A673 (cell line): ENCODE data around the gene LNPK.

ENCODE experiments used
- CTCF ChIP-seq: fragments of 300-800, 200-600 bp; sonication (generic); conservative IDR thresholded peaks from 2 replicates; pipeline ENCODE4 v1.5.1; 2017; ENCODE audit warnings: low read depth, mild to moderate bottlenecking, antibody characterized with exemption, low read length, moderate library complexity, mixed read lengths
- EZH2 ChIP-seq: fragments of 200-600 bp; sonication (generic); IDR thresholded peaks from 2 replicates; pipeline ENCODE4 v1.6.1; 2017; ENCODE audit warnings: borderline replicate concordance, low read depth, mild to moderate bottlenecking, mixed read lengths, antibody characterized with exemption, low read length; ENCODE audit not compliant: poor library complexity, severe bottlenecking

DNA sequence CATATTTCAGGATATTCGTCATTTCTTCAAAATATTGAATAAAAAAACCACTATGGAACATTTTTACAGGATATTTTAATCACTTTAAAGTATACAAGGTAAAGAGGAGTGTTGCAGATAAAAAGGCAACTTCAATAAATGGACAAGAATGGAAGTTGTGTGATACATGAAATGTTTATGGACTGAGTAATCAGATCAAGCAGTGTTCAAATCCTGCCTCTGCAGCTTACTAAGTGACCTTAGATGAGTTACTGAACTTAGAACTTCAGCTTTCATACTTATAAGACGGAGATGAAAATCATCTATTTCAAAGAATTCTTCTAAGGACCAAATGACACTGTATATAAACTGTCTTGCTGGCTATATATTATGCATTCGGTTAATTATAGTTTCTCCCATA, 87.2 kb downstream of the LNPK start:
- TF ChIP-seq CTCF, result no peak
- TF ChIP-seq EZH2, result no peak
